Cardiac muscle cell (in vitro differentiated cells and primary cell): Measurements from ENCODE around the gene PDLIM5. TPM values are rescaled to one million over a fixed set of nuclear protein-coding genes. Genes with fewer than 3 reads are reported as not detected.

Source experiments
- DNase-seq, 2 donors: peaks; one replicate each; pipeline versions ENCODE4 v3.0.0 to v3.0.0-alpha.2; 2010 to 2017; ENCODE audit warnings: low read depth in 1 of 2, low spot score in 1 of 2
- H3K27ac ChIP-seq: fragments of 200-600 bp; sonication (generic); 2 replicates; pipeline ENCODE4 v1.5.1; 2016
- H3K27me3 ChIP-seq: fragments of 200-600 bp; sonication (generic); 2 replicates; pipeline ENCODE4 v1.6.0; 2016; ENCODE audit warnings: control low read depth
- H3K36me3 ChIP-seq: fragments of 200-600 bp; sonication (generic); 2 replicates; pipeline ENCODE4 v1.5.1; 2016; ENCODE audit warnings: control low read depth
- H3K4me1 ChIP-seq: fragments of 200-600 bp; sonication (generic); 2 replicates; pipeline ENCODE4 v1.8.1; 2017; ENCODE audit warnings: low read depth, mild to moderate bottlenecking, mixed run types
- H3K4me3 ChIP-seq: fragments of 200-600 bp; sonication (generic); 2 replicates; pipeline ENCODE4 v1.5.1; 2016; ENCODE audit warnings: mild to moderate bottlenecking
- H3K9me3 ChIP-seq: fragments of 200-600 bp; sonication (generic); 2 replicates; pipeline ENCODE4 v1.5.1; 2017; ENCODE audit warnings: low read depth, mild to moderate bottlenecking, control low read depth
- polyA plus RNA-seq: library from polyadenylated mRNA; unstranded; fragments of >200 nt; fragmentation: Nextera tagmentation; extraction: Ambion mirVana; gene quantifications from 2 replicates; pipeline ENCODE4 v1.2.1, GENCODE V29; 2016
- total RNA-seq: library from RNA; depleted of rRNA; stranded (reverse); fragments of >200 nt; gene quantifications from 2 replicates; pipeline ENCODE4 v1.2.3, GENCODE V29; 2016
- TF ChIP-seq, protein P1 (sequence below): IDR thresholded peaks from 2 replicates; pipeline ENCODE4 v1.5.1; 2012; ENCODE audit warnings: low read depth, mild to moderate bottlenecking, low read length

Gene PDLIM5
- total and polyA plus RNA-seq, 2 experiments from 2014 or later, result 426 to 446 TPM

DNA sequence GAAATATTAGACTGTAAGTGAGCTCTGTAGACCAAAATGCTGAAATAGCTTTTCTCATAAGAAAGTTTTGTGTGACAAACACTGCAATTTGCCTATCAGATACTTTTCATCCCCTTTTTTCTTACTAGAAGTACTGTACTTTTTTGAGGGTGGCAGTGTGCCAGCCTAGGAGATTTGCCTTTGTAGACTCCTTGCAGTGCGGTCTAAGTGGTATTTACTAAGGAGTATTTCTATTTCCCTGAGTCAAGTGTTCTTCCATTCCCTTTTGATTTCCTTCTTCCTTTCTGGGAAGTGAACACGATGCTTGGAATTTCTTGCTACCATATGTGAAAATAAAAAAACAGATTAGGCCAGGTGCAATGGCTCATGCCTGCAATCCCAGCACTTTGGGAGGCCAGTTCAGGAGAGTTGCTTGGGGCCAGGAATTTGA is 34.6 kb downstream of the PDLIM5 start:
- TF ChIP-seq, protein P1, sequence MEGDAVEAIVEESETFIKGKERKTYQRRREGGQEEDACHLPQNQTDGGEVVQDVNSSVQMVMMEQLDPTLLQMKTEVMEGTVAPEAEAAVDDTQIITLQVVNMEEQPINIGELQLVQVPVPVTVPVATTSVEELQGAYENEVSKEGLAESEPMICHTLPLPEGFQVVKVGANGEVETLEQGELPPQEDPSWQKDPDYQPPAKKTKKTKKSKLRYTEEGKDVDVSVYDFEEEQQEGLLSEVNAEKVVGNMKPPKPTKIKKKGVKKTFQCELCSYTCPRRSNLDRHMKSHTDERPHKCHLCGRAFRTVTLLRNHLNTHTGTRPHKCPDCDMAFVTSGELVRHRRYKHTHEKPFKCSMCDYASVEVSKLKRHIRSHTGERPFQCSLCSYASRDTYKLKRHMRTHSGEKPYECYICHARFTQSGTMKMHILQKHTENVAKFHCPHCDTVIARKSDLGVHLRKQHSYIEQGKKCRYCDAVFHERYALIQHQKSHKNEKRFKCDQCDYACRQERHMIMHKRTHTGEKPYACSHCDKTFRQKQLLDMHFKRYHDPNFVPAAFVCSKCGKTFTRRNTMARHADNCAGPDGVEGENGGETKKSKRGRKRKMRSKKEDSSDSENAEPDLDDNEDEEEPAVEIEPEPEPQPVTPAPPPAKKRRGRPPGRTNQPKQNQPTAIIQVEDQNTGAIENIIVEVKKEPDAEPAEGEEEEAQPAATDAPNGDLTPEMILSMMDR, result no peak
- H3K27me3 ChIP-seq, result no peaks in the 10 kb centered on the region
- peaks cover 6% of the 10 kb centered on the region for H3K36me3 ChIP-seq
- peaks cover 51% of the 10 kb centered on the region for H3K4me1 ChIP-seq
- DNase-seq, result peak in 1 of 2 donors; percentile 55
- H3K9me3 ChIP-seq, result no peaks in the 10 kb centered on the region
- peak overlapping the region; percentile 88 for H3K27ac ChIP-seq
- no peak overlapping the region for H3K4me3 ChIP-seq

DNA sequence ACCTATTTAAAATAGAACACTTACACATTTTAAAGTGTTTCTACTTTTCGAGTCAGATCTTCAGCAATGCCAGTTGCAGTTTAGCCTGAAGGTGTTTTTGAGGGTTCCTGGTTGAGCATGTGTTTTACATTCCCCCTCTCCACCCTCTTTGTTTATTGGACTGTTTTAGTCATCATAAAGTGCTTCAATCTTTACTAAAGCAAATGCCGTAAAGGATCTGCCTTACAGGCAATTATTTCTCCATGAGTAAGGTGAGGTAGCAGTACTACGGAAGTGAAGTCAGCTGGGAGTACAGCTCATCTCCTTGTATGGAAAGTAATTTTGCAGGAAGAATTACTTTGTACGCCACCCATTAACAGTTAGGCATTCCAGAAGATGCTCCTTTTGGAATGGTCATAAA is 36.9 kb downstream of the PDLIM5 start:
- no peaks in the 10 kb centered on the region for H3K9me3 ChIP-seq
- peaks cover 10% of the 10 kb centered on the region for H3K36me3 ChIP-seq
- no peak for DNase-seq
- TF ChIP-seq, protein P1, result no peak
- H3K4me3 ChIP-seq, result no peak overlapping the region
- H3K27ac ChIP-seq, result peak overlapping the region; percentile 88
- H3K27me3 ChIP-seq, result no peaks in the 10 kb centered on the region
- peaks cover 38% of the 10 kb centered on the region for H3K4me1 ChIP-seq

DNA sequence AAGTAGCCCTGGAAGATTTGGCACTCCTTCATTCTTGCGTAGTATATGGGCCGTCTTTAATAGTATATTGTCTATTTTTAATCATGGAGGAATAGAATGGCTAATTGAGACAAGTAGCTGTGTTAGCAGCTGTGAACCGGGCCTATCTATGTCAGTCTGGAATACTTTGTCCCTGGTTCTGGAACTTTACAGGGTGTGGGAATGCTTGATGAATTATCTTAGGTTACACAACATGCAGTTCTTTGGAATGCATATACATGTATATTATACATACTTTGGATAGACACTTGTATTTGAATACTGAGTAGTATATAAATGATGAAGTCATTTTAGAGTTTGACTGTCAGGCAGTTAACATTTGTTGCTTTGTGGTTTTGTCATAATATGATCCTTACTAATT is 37.4 kb downstream of the PDLIM5 start:
- TF ChIP-seq, protein P1, result no peak
- no peak for DNase-seq
- Histone ChIP-seq H3K4me3 (no peak overlapping the region), H3K4me1 (peaks cover 34% of the 10 kb centered on the region), H3K27ac (peak overlapping the region; percentile 88), H3K27me3 (no peaks in the 10 kb centered on the region), H3K36me3 (peaks cover 6% of the 10 kb centered on the region), H3K9me3 (no peaks in the 10 kb centered on the region)

DNA sequence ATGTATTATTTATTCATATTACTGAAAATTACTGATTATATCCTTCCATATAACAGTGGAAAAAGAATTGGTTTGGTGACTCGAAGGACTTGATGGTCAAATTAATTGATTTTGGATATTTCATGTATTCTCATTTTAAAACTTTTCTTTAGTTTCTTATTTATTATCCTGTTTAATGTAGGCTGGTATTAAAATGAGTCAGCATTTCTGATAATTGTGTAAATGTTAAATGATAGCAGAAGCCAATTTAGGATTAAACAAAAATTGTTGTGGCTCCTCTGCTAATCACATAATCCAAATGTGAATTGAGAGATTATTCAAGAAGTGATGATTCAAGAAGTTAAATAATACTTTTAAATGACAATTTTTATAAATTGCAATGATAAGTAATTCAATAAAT is 38.7 kb downstream of the PDLIM5 start:
- Histone ChIP-seq H3K4me3 (no peak overlapping the region), H3K36me3 (peaks cover 5% of the 10 kb centered on the region), H3K9me3 (no peaks in the 10 kb centered on the region), H3K27me3 (no peaks in the 10 kb centered on the region), H3K4me1 (peaks cover 32% of the 10 kb centered on the region), H3K27ac (peak overlapping the region; percentile 4)
- TF ChIP-seq, protein P1, result no peak
- no peak for DNase-seq

DNA sequence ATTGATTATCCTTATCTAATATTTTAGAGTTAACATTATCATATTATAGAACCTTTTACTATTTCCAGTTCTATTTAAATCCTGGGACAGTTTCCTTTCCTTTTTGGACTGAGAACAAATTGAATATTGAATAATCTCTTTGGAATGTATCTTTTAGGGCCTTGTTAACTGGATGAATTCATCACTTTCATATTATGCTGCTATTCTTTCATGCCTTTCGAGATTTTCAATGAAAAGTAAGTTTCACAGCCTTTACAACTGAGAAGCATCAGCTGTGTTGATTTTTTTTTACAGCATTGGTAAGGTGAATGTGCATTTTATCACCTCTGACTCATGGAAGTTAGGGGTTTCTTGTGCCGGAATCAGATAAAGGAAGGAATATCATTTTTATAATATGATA is 39.6 kb downstream of the PDLIM5 start:
- H3K4me3 ChIP-seq, result no peak overlapping the region
- peaks cover 37% of the 10 kb centered on the region for H3K4me1 ChIP-seq
- H3K27ac ChIP-seq, result peak overlapping the region; percentile 44
- TF ChIP-seq, protein P1, result no peak
- no peaks in the 10 kb centered on the region for H3K27me3 ChIP-seq
- peaks cover 5% of the 10 kb centered on the region for H3K36me3 ChIP-seq
- DNase-seq, result no peak
- no peaks in the 10 kb centered on the region for H3K9me3 ChIP-seq

DNA sequence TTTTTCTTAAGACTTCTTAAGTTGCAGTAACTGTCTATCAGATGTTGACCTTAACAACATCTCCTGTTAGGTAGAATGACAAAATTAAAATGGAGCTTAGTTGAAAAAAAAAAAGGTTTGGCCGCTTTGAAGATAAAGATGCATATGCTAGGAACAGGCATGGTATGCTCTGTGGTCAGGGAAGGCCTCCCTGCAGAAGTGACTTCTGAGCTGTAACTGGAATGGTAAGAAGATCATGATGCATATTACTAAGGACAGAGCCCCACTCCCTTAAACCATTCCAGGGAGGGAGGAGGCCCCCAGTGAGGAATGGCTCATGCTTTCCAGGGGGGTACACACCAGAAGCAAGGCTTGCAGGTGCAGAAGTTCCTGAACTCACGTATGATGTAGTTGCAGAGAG is 43.7 kb downstream of the PDLIM5 start:
- peaks cover 14% of the 10 kb centered on the region for H3K36me3 ChIP-seq
- peaks cover 29% of the 10 kb centered on the region for H3K4me1 ChIP-seq
- peak overlapping the region; percentile 69 for H3K27ac ChIP-seq
- TF ChIP-seq, protein P1, result no peak
- no peaks in the 10 kb centered on the region for H3K9me3 ChIP-seq
- H3K4me3 ChIP-seq, result no peak overlapping the region
- DNase-seq, result no peak
- H3K27me3 ChIP-seq, result no peaks in the 10 kb centered on the region
